ENCODE measurements around the gene DCN.

- TF ChIP-seq POLR2A (IDR thresholded peaks at IDR 0.05) (no peak), CTCF (IDR thresholded peaks at IDR 0.05) (no peak), POLR2AphosphoS5 (IDR thresholded peaks at IDR 0.05) (no peak), EP300 (IDR thresholded peaks at IDR 0.05) (no peak)
Observed at GRCh38 chr12:91119089-91119488, 63.5 kb downstream of the DCN start.
